Measurements from ENCODE around the gene SERF1A. TPM values are rescaled to one million over a fixed set of nuclear protein-coding genes. Genes with fewer than 3 reads are reported as not detected.
"Not testable (repeated sequence)": the region's sequence is repeated elsewhere in the genome, so short reads cannot be mapped to it uniquely, and the experiment has no call there.

SERF1A gene
- total and polyA plus RNA-seq, 4 donors = 3.7 to 18.3 (median 10.4) TPM

GRCh38 chr5:70932560-70932959, 32.1 kb downstream of the SERF1A start:
- H3K4me1 ChIP-seq (ENCODE audit: control insufficient read depth, insufficient read depth, low read length); H3K4me3 ChIP-seq (ENCODE audit: low read depth, low read length); DNase-seq (ENCODE audit: low read depth in 4 of 6, low spot score in 6 of 6); H3K36me3 ChIP-seq (ENCODE audit: control insufficient read depth, insufficient read depth, low read length); H3K27ac ChIP-seq (ENCODE audit: low read depth, low read length); H3K9me3 ChIP-seq (ENCODE audit: control insufficient read depth, insufficient read depth, low read length); H3K27me3 ChIP-seq (ENCODE audit: control insufficient read depth, insufficient read depth, low read length): not testable (repeated sequence)
- no CpG with 5 or more reads among the region's 1 CpG for WGBS (ENCODE audit: insufficient coverage)

GRCh38 chr5:70953068-70953467, 52.6 kb downstream of the SERF1A start:
- not testable (repeated sequence) for H3K4me3 ChIP-seq (ENCODE audit: low read depth, low read length); H3K27me3 ChIP-seq (ENCODE audit: control insufficient read depth, insufficient read depth, low read length); H3K36me3 ChIP-seq (ENCODE audit: control insufficient read depth, insufficient read depth, low read length); H3K27ac ChIP-seq (ENCODE audit: low read depth, low read length); H3K9me3 ChIP-seq (ENCODE audit: control insufficient read depth, insufficient read depth, low read length); DNase-seq (ENCODE audit: low read depth in 4 of 6, low spot score in 6 of 6); H3K4me1 ChIP-seq (ENCODE audit: control insufficient read depth, insufficient read depth, low read length)
- WGBS (ENCODE audit: insufficient coverage) = no CpG with 5 or more reads among the region's 10 CpGs

Small RNAs within 50 kb of the gene (small RNA-seq; reads per million reads assigned to genes)
- gene CDH12P1 (ENCODE audit: low replicate concordance) = not detected

Other genes with a start within 250 kb of the SERF1A start
- 10 to 100 TPM; 24.7 to 52.6 TPM for gene SMN1, start 24.4 kb downstream of the SERF1A start, total RNA-seq
- 10 to 100 TPM; 50.4 to 53.3 TPM for gene SMN1, start 24.4 kb downstream of the SERF1A start, polyA plus RNA-seq (ENCODE audit: insufficient read length in 2 of 2)
- 10 to 100 TPM; 31.0 to 47.5 TPM for gene NAIP, start 124.7 kb downstream of the SERF1A start, total RNA-seq
- gene NAIP, start 124.7 kb downstream of the SERF1A start, polyA plus RNA-seq (ENCODE audit: insufficient read length in 2 of 2) = 10 to 100 TPM; 26.7 to 47.8 TPM
- 10 to 100 TPM; 35.0 to 61.9 TPM for gene GTF2H2, start 167.0 kb downstream of the SERF1A start, total RNA-seq
- 10 to 100 TPM; 23.2 to 32.1 TPM for gene GTF2H2, start 167.0 kb downstream of the SERF1A start, polyA plus RNA-seq (ENCODE audit: insufficient read length in 2 of 2)

Data from spinal cord (tissue), 10 donors.